HG02642 (cell line): ENCODE measurements around the gene S100A3.

Source experiments
- ATAC-seq: cut with Tn5 transposase; IDR thresholded peaks from one replicate; pipeline ENCODE4 v1.9.1; 2021; ENCODE audit warnings: mild to moderate bottlenecking; ENCODE audit not compliant: unreplicated experiment, poor library complexity

S100A3 gene

GRCh38 chr1:153550398-153550758 is 1.3 kb upstream of the S100A3 start:
- no peak for ATAC-seq

- ATAC-seq, result no peak
These were observed 811 bp upstream of the S100A3 start for GRCh38 chr1:153549741-153550397.

GRCh38 chr1:153547560-153548551 is 1.2 kb downstream of the S100A3 start:
- no peak for ATAC-seq

- ATAC-seq, result no peak
These were observed 2.1 kb downstream of the S100A3 start for GRCh38 chr1:153546796-153547559.

GRCh38 chr1:153546371-153546770 is 2.7 kb downstream of the S100A3 start:
- ATAC-seq, result no peak

GRCh38 chr1:153545067-153546055 is 3.7 kb downstream of the S100A3 start, which contains the start of gene S100A4:
Gene S100A4, minus strand, starts transcription at chr1:153545806. Its CDS starts 1,012 bp downstream, at chr1:153544794.
- no peak for ATAC-seq

GRCh38 chr1:153544453-153545066 is 4.5 kb downstream of the S100A3 start:
- no peak for ATAC-seq

GRCh38 chr1:153543736-153544135 is 5.3 kb downstream of the S100A3 start:
- no peak for ATAC-seq

GRCh38 chr1:153542956-153543711 is 5.9 kb downstream of the S100A3 start:
- ATAC-seq, result no peak

- ATAC-seq, result no peak
These were observed 7.1 kb downstream of the S100A3 start for GRCh38 chr1:153541641-153542590.

- no peak for ATAC-seq
These were observed 8.4 kb downstream of the S100A3 start, which contains the start of gene S100A5 for GRCh38 chr1:153540394-153541361. Gene S100A5, minus strand, starts transcription at chr1:153540934. Its CDS starts 743 bp downstream, at chr1:153540191.

GRCh38 chr1:153539395-153540093 is 9.5 kb downstream of the S100A3 start:
- ATAC-seq, result no peak

- ATAC-seq, result no peak
These were observed 10.7 kb downstream of the S100A3 start for GRCh38 chr1:153538315-153538821.

- no peak for ATAC-seq
These were observed 11.7 kb downstream of the S100A3 start for GRCh38 chr1:153537376-153537730.

GRCh38 chr1:153536671-153537375 is 12.2 kb downstream of the S100A3 start:
- ATAC-seq, result no peak
